Measurements from ENCODE around the gene ZFR.

DNA sequence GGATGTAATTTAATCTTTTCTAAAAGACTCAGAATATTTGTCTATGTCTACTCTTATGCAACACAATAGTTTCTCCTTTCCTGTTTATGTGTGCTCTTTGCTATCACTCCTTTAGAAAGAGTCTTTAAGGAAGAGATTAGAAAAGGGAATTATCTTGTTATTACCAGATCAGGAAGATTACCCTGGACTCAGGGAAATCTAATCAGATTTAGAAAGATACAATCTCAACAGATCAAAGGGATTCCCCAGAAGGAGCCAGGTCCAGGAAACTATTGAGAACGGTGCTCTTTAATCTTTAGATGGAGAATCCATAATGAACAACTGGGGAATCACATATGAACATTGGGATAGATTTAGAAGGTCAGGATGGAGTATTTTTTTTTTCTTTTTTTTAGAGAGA lies 32.4 kb upstream of the ZFR start:
- TF ChIP-seq, protein P1, sequence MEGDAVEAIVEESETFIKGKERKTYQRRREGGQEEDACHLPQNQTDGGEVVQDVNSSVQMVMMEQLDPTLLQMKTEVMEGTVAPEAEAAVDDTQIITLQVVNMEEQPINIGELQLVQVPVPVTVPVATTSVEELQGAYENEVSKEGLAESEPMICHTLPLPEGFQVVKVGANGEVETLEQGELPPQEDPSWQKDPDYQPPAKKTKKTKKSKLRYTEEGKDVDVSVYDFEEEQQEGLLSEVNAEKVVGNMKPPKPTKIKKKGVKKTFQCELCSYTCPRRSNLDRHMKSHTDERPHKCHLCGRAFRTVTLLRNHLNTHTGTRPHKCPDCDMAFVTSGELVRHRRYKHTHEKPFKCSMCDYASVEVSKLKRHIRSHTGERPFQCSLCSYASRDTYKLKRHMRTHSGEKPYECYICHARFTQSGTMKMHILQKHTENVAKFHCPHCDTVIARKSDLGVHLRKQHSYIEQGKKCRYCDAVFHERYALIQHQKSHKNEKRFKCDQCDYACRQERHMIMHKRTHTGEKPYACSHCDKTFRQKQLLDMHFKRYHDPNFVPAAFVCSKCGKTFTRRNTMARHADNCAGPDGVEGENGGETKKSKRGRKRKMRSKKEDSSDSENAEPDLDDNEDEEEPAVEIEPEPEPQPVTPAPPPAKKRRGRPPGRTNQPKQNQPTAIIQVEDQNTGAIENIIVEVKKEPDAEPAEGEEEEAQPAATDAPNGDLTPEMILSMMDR (IDR thresholded peaks at IDR 0.05), result no peak
- TF ChIP-seq POLR2A (IDR thresholded peaks at IDR 0.05) (no peak), EP300 (IDR thresholded peaks at IDR 0.05) (no peak)

Measured in ovary (tissue), 3 donors.